Measurements from ENCODE around the gene BSPH1. TPM values are rescaled to one million over a fixed set of nuclear protein-coding genes. Genes with fewer than 3 reads are reported as not detected.

BSPH1 gene
- total and polyA plus RNA-seq, 2 of the 13 experiments (the other 11 are each of a cell fraction or from before 2014, with no cell fraction given): not detected

- TF ChIP-seq TFDP1 (CRISPR knock-in tag; IDR thresholded peaks at IDR 0.05; ENCODE audit: borderline replicate concordance): no peak
Measured at GRCh38 chr19:47992070-47992469, at the start of gene BSPH1 (continued).

GRCh38 chr19:48036765-48037164 lies 44.8 kb upstream of the BSPH1 start:
- CTCF ChIA-PET (ENCODE audit: low intra/inter-chr PET ratio, low total read pairs): no interaction called here
- H3K4me3 ChIP-seq (replicated peaks in 1 of 3; ENCODE audit: insufficient read depth in 1 of 3, low read depth in 2 of 3, low read length in 3 of 3): no peak overlapping the region
- no TSS peak for BruUV-seq (replicated peaks)

More at GRCh38 chr19:48036765-48037164, 44.8 kb upstream of the BSPH1 start:
- Histone ChIP-seq H3K4me2 (ENCODE audit: low read depth, low read length) (no peak overlapping the region), H3K9ac (ENCODE audit: insufficient read depth, low read depth, low read length) (no peak overlapping the region), H3K27ac (ENCODE audit: extremely low read length, insufficient read depth, low read length) (no peak overlapping the region), H3K79me2 (ENCODE audit: insufficient read depth, low read length) (no peaks in the 10 kb centered on the region), H3K9me3 (ENCODE audit: low read length) (peaks cover 8% of the 10 kb centered on the region), H4K20me1 (ENCODE audit: insufficient read depth, low read length) (no peaks in the 10 kb centered on the region), H3K27me3 (ENCODE audit: control insufficient read depth in 1 of 2, insufficient read depth in 2 of 2, low read length in 2 of 2) (peaks cover 0 to 27% of the 10 kb centered on the region in 2 experiments), H3K4me1 (ENCODE audit: insufficient read depth, low read length) (no peaks in the 10 kb centered on the region), H2AFZ (ENCODE audit: low read length) (no peak overlapping the region), H3K36me3 (replicated peaks in 1 of 2; ENCODE audit: control insufficient read depth in 1 of 2, insufficient read depth in 2 of 2, low read length in 2 of 2) (no peaks in the 10 kb centered on the region)
- DNase-seq (ENCODE audit: low spot score) (no peak), FAIRE-seq (no peak), ATAC-seq (no peak)
- POLR2A ChIA-PET: no interaction called here
- in situ Hi-C loops (cut with HindIII; ENCODE audit: extremely low pct_ligation_motif_present, low pct_unique_long_range_greater_than_20kb): no loop called here
- WGBS (ENCODE audit: low lambda C conversion rate): 5% methylated on average over 2 of the region's 2 CpGs
- TF ChIP-seq TFE3 (CRISPR knock-in tag; IDR thresholded peaks at IDR 0.05) (no peak), TFDP1 (CRISPR knock-in tag; IDR thresholded peaks at IDR 0.05; ENCODE audit: borderline replicate concordance) (no peak), ZNF746 (CRISPR knock-in tag; IDR thresholded peaks at IDR 0.05) (no peak), WIZ (CRISPR knock-in tag; IDR thresholded peaks at IDR 0.05) (no peak)
- intact Hi-C loops (cut with micrococcal nuclease; ENCODE audit: unreplicated experiment): no loop called here
